DOHH2 (cell line): ENCODE data around the gene SLC1A3.
"Not testable (repeated sequence)": the region's sequence is repeated elsewhere in the genome, so short reads cannot be mapped to it uniquely, and the experiment has no call there.

Source experiments
- H3F3A ChIP-seq: fragments of 200-600 bp; sonication (generic), shearing (Covaris generic); 2 replicates; pipeline ENCODE4 v1.6.0; 2016; ENCODE audit warnings: antibody characterized with exemption, mild to moderate bottlenecking; ENCODE audit not compliant: control insufficient read depth, insufficient read depth
- H3K27ac ChIP-seq: fragments of 200-600 bp; sonication (generic); 2 replicates; pipeline ENCODE4 v1.5.1; 2014; ENCODE audit warnings: low read depth, mild to moderate bottlenecking, low read length, moderate library complexity
- H3K27me3 ChIP-seq: fragments of 200-600 bp; sonication (generic); 2 replicates; pipeline ENCODE4 v1.6.1; 2014; ENCODE audit warnings: mild to moderate bottlenecking, low read length, mixed read lengths; ENCODE audit not compliant: control insufficient read depth
- H3K36me3 ChIP-seq: fragments of 200-600 bp; sonication (generic); 2 replicates; pipeline ENCODE4 v1.6.1; 2014; ENCODE audit warnings: mild to moderate bottlenecking, low read length, moderate library complexity, mixed read lengths; ENCODE audit not compliant: control insufficient read depth
- H3K4me1 ChIP-seq: fragments of 200-600 bp; sonication (generic); 2 replicates; pipeline ENCODE4 v1.6.1; 2014; ENCODE audit warnings: mild to moderate bottlenecking, low read length, mixed read lengths; ENCODE audit not compliant: control insufficient read depth
- H3K4me2 ChIP-seq: fragments of 200-600 bp; sonication (generic); 2 replicates; pipeline ENCODE4 v1.6.0; 2014; ENCODE audit warnings: mild to moderate bottlenecking, low read length, moderate library complexity
- H3K4me3 ChIP-seq: fragments of 200-600 bp; sonication (generic); 2 replicates; pipeline ENCODE4 v1.5.1; 2014; ENCODE audit warnings: mild to moderate bottlenecking, low read length, mixed read lengths
- H3K79me2 ChIP-seq: fragments of 200-600 bp; sonication (generic); 2 replicates; pipeline ENCODE4 v1.6.1; 2014; ENCODE audit warnings: mild to moderate bottlenecking, low read length, mixed read lengths; ENCODE audit not compliant: control insufficient read depth
- H3K9me2 ChIP-seq: fragments of 200-600 bp; sonication (generic); replicated peaks from 2 replicates; pipeline ENCODE4 v1.6.1; 2014; ENCODE audit warnings: mild to moderate bottlenecking, low read length, mixed read lengths; ENCODE audit not compliant: control insufficient read depth
- H3K9me3 ChIP-seq: fragments of 200-600 bp; sonication (generic); 2 replicates; pipeline ENCODE4 v1.6.1; 2014; ENCODE audit warnings: antibody characterized with exemption, low read length, mixed read lengths; ENCODE audit not compliant: control insufficient read depth, insufficient read depth
- H4K20me1 ChIP-seq: fragments of 200-600 bp; sonication (generic); 2 replicates; pipeline ENCODE4 v1.6.0; 2014; ENCODE audit warnings: low read depth, mild to moderate bottlenecking, antibody characterized with exemption, low read length, moderate library complexity; ENCODE audit not compliant: control insufficient read depth, insufficient read depth
- EZH2phosphoT487 ChIP-seq: fragments of 200-600 bp; sonication (generic); IDR thresholded peaks from 2 replicates; pipeline ENCODE4 v1.6.1; 2017; ENCODE audit warnings: borderline replicate concordance, mild to moderate bottlenecking, antibody characterized with exemption, low read length, moderate library complexity, mixed read lengths
- TF ChIP-seq, protein P1 (sequence below): fragments of 200-600 bp; sonication (generic); IDR thresholded peaks from one replicate; pipeline ENCODE4 v1.5.1; 2014; ENCODE audit warnings: antibody characterized with exemption, mild to moderate bottlenecking, low read depth, low read length; ENCODE audit not compliant: poor library complexity, severe bottlenecking

SLC1A3 gene

DNA sequence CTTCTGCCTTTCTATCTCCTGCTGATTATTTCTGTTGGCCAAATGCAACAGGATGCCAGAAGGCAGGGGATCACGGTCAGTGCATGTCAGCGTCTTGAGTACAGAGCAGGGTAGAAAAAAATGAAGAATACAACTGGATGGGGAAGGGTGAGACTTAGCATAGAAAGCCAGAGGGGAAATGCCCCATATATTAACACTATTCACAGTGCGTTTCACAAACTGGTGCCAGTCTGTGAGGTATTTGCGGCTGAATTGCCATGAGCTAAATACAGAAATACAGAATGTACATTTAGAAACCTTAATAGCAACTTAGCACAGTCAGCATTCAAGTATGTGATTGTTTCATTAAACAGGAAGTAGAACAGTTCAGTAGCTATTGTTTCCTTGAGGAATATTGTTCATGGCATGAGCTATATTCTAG, 31.0 kb upstream of the SLC1A3 start:
- H3K27ac ChIP-seq, result no peak overlapping the region
- H3K27me3 ChIP-seq, result no peaks in the 10 kb centered on the region

DNA sequence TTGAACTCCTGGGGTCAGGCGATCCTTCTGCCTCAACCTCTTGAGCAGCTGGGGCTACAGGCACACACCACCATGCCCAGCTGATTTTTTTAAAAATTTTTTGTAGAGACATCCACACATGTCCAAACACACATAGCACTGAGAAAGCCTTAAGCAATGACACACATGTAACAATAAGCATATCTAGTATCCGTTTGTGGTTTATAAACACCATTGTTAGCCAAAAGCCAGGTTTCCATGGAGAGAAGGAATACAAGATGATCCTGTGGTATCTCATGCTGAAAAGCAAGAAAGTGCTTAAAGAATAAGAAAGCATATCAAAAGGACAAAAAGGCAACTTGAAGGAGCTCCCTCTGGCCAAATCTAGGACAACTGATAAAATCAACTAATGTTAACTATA, 29.7 kb upstream of the SLC1A3 start:
- Histone ChIP-seq H3K4me2 (no peak overlapping the region), H3F3A (no peaks in the 10 kb centered on the region), H3K9me3 (no peaks in the 10 kb centered on the region), H3K9me2 (no peaks in the 10 kb centered on the region), H3K4me1 (peaks cover 22% of the 10 kb centered on the region), H3K79me2 (no peaks in the 10 kb centered on the region), H3K4me3 (no peak overlapping the region), H3K27me3 (no peaks in the 10 kb centered on the region), H3K27ac (no peak overlapping the region), H3K36me3 (no peaks in the 10 kb centered on the region), H4K20me1 (no peaks in the 10 kb centered on the region)
- TF ChIP-seq, protein P1, sequence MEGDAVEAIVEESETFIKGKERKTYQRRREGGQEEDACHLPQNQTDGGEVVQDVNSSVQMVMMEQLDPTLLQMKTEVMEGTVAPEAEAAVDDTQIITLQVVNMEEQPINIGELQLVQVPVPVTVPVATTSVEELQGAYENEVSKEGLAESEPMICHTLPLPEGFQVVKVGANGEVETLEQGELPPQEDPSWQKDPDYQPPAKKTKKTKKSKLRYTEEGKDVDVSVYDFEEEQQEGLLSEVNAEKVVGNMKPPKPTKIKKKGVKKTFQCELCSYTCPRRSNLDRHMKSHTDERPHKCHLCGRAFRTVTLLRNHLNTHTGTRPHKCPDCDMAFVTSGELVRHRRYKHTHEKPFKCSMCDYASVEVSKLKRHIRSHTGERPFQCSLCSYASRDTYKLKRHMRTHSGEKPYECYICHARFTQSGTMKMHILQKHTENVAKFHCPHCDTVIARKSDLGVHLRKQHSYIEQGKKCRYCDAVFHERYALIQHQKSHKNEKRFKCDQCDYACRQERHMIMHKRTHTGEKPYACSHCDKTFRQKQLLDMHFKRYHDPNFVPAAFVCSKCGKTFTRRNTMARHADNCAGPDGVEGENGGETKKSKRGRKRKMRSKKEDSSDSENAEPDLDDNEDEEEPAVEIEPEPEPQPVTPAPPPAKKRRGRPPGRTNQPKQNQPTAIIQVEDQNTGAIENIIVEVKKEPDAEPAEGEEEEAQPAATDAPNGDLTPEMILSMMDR, result no peak
- TF ChIP-seq EZH2phosphoT487, result no peak

More for the DNA sequence above, 31.0 kb upstream of the SLC1A3 start:
- H3K79me2 ChIP-seq, result no peaks in the 10 kb centered on the region
- no peaks in the 10 kb centered on the region for H3K9me3 ChIP-seq
- H3K4me2 ChIP-seq, result no peak overlapping the region
- H4K20me1 ChIP-seq, result no peaks in the 10 kb centered on the region
- peaks cover 10% of the 10 kb centered on the region for H3K4me1 ChIP-seq
- no peak for TF ChIP-seq EZH2phosphoT487
- TF ChIP-seq, protein P1, result no peak
- no peak overlapping the region for H3K4me3 ChIP-seq
- H3F3A ChIP-seq, result no peaks in the 10 kb centered on the region
- H3K9me2 ChIP-seq, result no peaks in the 10 kb centered on the region
- H3K36me3 ChIP-seq, result no peaks in the 10 kb centered on the region

DNA sequence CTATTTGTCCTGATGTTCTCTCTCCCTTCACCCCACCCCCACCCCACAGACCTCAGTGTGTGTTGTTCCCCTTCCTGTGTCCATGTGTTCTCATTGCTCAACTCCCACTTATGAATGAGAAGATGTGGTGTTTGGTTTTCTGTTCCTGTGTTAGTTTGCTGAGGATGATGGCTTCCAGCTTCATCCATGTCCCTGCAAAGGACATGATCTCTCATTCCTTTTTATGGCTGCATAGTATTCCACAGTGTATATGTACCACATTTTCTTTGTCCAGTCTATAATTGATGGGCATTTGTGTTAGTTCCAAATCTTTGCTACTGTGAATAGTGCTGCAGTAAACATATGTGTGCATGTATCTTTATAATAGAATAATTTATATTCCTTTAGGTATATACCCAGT, 26.5 kb upstream of the SLC1A3 start:
- H3K4me3 ChIP-seq, H3K79me2 ChIP-seq, H3K27ac ChIP-seq, H3K9me2 ChIP-seq, H3K36me3 ChIP-seq, H3K9me3 ChIP-seq, H4K20me1 ChIP-seq, H3F3A ChIP-seq, H3K27me3 ChIP-seq, H3K4me2 ChIP-seq: not testable (repeated sequence)
- peaks cover 24% of the 10 kb centered on the region for H3K4me1 ChIP-seq

DNA sequence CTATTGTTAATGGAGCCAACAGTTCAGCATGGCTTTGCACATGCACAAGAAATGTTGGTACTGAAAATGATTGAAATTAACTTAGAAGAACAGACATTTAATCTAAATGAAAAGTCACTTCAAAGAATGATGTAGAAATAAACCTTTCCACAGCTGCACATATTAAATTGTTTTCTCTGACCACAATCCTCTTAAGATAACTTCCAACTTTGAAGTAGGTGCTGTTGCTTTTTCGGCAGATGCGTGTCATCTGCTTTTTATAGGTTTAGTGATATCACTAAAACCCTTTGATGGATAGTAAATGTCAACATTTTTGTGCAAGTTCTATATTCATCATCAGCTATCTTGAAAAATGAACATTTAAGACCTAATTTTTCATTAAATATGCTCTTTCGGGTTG, 25.3 kb upstream of the SLC1A3 start:
- Histone ChIP-seq H3K27me3 (no peaks in the 10 kb centered on the region), H3K4me3 (peak overlapping the region; percentile 54), H3K4me1 (peaks cover 28% of the 10 kb centered on the region), H3K79me2 (no peaks in the 10 kb centered on the region), H3K4me2 (peak overlapping the region; percentile 59), H4K20me1 (no peaks in the 10 kb centered on the region), H3K27ac (peak overlapping the region; percentile 82), H3K9me3 (no peaks in the 10 kb centered on the region), H3K9me2 (no peaks in the 10 kb centered on the region), H3F3A (no peaks in the 10 kb centered on the region), H3K36me3 (no peaks in the 10 kb centered on the region)
- no peak for TF ChIP-seq EZH2phosphoT487
- TF ChIP-seq, protein P1, result no peak
